Panc1 (cell line): ENCODE results near the gene RALGPS1. TPM values are rescaled to one million over a fixed set of nuclear protein-coding genes. Genes with fewer than 3 reads are reported as not detected.

ENCODE experiments used
- ATAC-seq: fragments of 200-7000 bp; cut with Tn5 transposase; 2 replicates; pipeline ENCODE4 v1.9.1; 2020; ENCODE audit warnings: mild to moderate bottlenecking, moderate library complexity
- BruUV-seq: library from RNA; stranded (reverse); fragments of 400-500 nt; replicated peaks from 2 replicates; lab custom pipeline; 2021; lab: Mats Ljungman, UMichigan
- CTCF ChIA-PET: fragments of 300-600 bp; sonication (Branson Sonifier 250); formaldehyde crosslinking; loops from one replicate; lab custom pipeline; 2022; ENCODE audit warnings: antibody characterized with exemption; lab: Charles Lee
- POLR2A ChIA-PET: fragments of 300-600 bp; sonication (Branson Sonifier 250); formaldehyde crosslinking; loops from one replicate; lab custom pipeline; 2022; ENCODE audit warnings: antibody characterized with exemption; lab: Charles Lee
- DNase-seq: peaks from one replicate; pipeline ENCODE4 v3.0.0-alpha.2; 2010; ENCODE audit warnings: low read depth, low spot score
- H3K27ac ChIP-seq: 2 replicates; pipeline ENCODE4 v1.5.1; 2011; ENCODE audit warnings: mild to moderate bottlenecking, low read length, inconsistent platforms
- H3K27me3 ChIP-seq: fragments of 200-500 bp; sonication (Bioruptor generic); 2 replicates; pipeline ENCODE4 v1.6.0; 2014; ENCODE audit warnings: low read length, inconsistent platforms; ENCODE audit not compliant: control insufficient read depth, insufficient read depth
- H3K36me3 ChIP-seq: fragments of 200-500 bp; sonication (Bioruptor generic); 2 replicates; pipeline ENCODE4 v1.5.1; 2014; ENCODE audit warnings: inconsistent platforms, mild to moderate bottlenecking, low read length, moderate library complexity; ENCODE audit not compliant: control insufficient read depth, insufficient read depth
- H3K4me1 ChIP-seq: 2 replicates; pipeline ENCODE4 v1.5.1; 2011; ENCODE audit warnings: inconsistent platforms, mild to moderate bottlenecking, low read length, moderate library complexity; ENCODE audit not compliant: control insufficient read depth, insufficient read depth
- H3K4me3 ChIP-seq, 2 experiments: 2 replicates each; pipeline ENCODE4 v1.5.1; 2011 to 2012; ENCODE audit warnings: low read depth in 2 of 2, low read length in 2 of 2, mild to moderate bottlenecking in 2 of 2, inconsistent platforms in 1 of 2, moderate library complexity in 1 of 2
- H3K9me3 ChIP-seq: fragments of 200-500 bp; sonication (Bioruptor generic); 2 replicates; pipeline ENCODE4 v1.5.1; 2014; ENCODE audit warnings: low read depth, mild to moderate bottlenecking, inconsistent platforms, low read length, moderate library complexity; ENCODE audit not compliant: control insufficient read depth, insufficient read depth
- POLR2AphosphoS5 ChIP-seq: IDR thresholded peaks from 2 replicates; pipeline ENCODE4 v1.6.1; 2012; ENCODE audit warnings: mild to moderate bottlenecking, low read depth, low read length, moderate library complexity
- REST ChIP-seq, 2 experiments: IDR thresholded peaks; 2 replicates each; pipeline ENCODE4 v1.6.1; 2011 to 2012; ENCODE audit warnings: low read depth in 2 of 2, control low read depth in 1 of 2, low read length in 1 of 2, mild to moderate bottlenecking in 1 of 2, moderate library complexity in 1 of 2; ENCODE audit not compliant: insufficient read depth in 1 of 2
- SIN3A ChIP-seq: IDR thresholded peaks from 2 replicates; pipeline ENCODE4 v1.6.1; 2012; ENCODE audit warnings: low read depth, mild to moderate bottlenecking, low read length, moderate library complexity, borderline replicate concordance; ENCODE audit not compliant: insufficient read depth
- TCF7L2 ChIP-seq: IDR thresholded peaks from 2 replicates; pipeline ENCODE4 v1.6.1; 2011; ENCODE audit warnings: mild to moderate bottlenecking, low read depth, low read length, inconsistent platforms
- in situ Hi-C: cut with HindIII; loops from 2 replicates; pipeline ENCODE4 v1.10.0; 2016; ENCODE audit warnings: low sequenced_read_pairs, low pct_unique_long_range_greater_than_20kb
- intact Hi-C: fragments of 100-400 bp; cut with micrococcal nuclease; formaldehyde crosslinking; loops from one replicate; pipeline ENCODE4 v1.10.0; 2022; ENCODE audit not compliant: unreplicated experiment
- total RNA-seq: library from RNA; stranded (reverse); gene quantifications from one replicate; pipeline ENCODE4 v1.2.1, GENCODE V29; 2021; ENCODE audit not compliant: unreplicated experiment
- TF ChIP-seq, protein P1 (sequence below): fragments of 450-650 bp; IDR thresholded peaks from 2 replicates; pipeline ENCODE4 v1.5.1; 2017; ENCODE audit warnings: mild to moderate bottlenecking

RALGPS1 gene
- total RNA-seq, 1 experiment from 2014 or later: 7.2 TPM

DNA sequence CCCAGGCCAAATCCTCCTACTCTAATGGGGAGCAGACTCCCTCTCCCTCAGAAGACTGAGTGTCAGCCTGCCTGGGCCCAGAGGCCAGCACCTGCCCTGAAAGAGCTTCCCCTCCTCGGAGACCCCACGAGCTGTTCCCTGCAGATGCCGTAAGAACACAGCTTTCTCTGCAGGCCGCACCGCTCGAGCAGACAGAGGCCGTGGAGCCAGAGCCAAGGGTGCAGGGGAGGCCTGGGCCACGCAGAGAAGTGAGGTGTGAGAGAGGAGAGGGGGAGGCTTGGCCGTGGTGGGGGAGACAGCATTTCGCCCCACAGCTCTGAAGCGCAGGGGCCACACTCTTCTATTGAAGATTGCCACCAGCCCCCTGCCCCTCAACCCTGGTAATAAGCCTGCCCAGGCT lies 287.1 kb downstream of the RALGPS1 start:
- in situ Hi-C loops (no loop called here), intact Hi-C loops (no loop called here)
- Histone ChIP-seq H3K4me3 (no peak overlapping the region), H3K27ac (no peak overlapping the region), H3K4me1 (0 out of 2 replicates have a peak, but pooled peaks cover 2% of the 10 kb centered on the region), H3K9me3 (no peaks in the 10 kb centered on the region), H3K27me3 (no peaks in the 10 kb centered on the region), H3K36me3 (no peaks in the 10 kb centered on the region)
- BruUV-seq: no TSS peak
- ATAC-seq (no peak), DNase-seq (no peak)
- ChIA-PET CTCF (no interaction called here), POLR2A (no interaction called here)
- TF ChIP-seq SIN3A (no peak), REST (IDR thresholded peaks at IDR 0.05; ENCODE audit: insufficient read depth in 1 of 2, low read depth in 2 of 2, low read length in 1 of 2) (no peak), POLR2AphosphoS5 (no peak), TCF7L2 (no peak)
- TF ChIP-seq, protein P1, sequence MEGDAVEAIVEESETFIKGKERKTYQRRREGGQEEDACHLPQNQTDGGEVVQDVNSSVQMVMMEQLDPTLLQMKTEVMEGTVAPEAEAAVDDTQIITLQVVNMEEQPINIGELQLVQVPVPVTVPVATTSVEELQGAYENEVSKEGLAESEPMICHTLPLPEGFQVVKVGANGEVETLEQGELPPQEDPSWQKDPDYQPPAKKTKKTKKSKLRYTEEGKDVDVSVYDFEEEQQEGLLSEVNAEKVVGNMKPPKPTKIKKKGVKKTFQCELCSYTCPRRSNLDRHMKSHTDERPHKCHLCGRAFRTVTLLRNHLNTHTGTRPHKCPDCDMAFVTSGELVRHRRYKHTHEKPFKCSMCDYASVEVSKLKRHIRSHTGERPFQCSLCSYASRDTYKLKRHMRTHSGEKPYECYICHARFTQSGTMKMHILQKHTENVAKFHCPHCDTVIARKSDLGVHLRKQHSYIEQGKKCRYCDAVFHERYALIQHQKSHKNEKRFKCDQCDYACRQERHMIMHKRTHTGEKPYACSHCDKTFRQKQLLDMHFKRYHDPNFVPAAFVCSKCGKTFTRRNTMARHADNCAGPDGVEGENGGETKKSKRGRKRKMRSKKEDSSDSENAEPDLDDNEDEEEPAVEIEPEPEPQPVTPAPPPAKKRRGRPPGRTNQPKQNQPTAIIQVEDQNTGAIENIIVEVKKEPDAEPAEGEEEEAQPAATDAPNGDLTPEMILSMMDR: no peak

GRCh38 chr9:127202461-127203169 lies 288.0 kb downstream of the RALGPS1 start:
- Histone ChIP-seq H3K4me3 (no peak overlapping the region), H3K4me1 (0 out of 2 replicates have a peak, but pooled peaks cover 2% of the 10 kb centered on the region), H3K27ac (no peak overlapping the region), H3K9me3 (no peaks in the 10 kb centered on the region), H3K27me3 (no peaks in the 10 kb centered on the region), H3K36me3 (no peaks in the 10 kb centered on the region)
- no peak for ATAC-seq
- no peak for DNase-seq
- in situ Hi-C loops (no loop called here), intact Hi-C loops (no loop called here)
- ChIA-PET POLR2A (no interaction called here), CTCF (no interaction called here)
- no peak for TF ChIP-seq SIN3A
- TF ChIP-seq, protein P1: no peak
- no peak for TF ChIP-seq TCF7L2
- TF ChIP-seq POLR2AphosphoS5: no peak
- no peak for TF ChIP-seq REST (IDR thresholded peaks at IDR 0.05; ENCODE audit: insufficient read depth in 1 of 2, low read depth in 2 of 2, low read length in 1 of 2)
- no TSS peak for BruUV-seq
